B cell (primary cell): ENCODE measurements around the gene MS4A5.

ENCODE experiments used
- EZH2 ChIP-seq: IDR thresholded peaks from 2 replicates; pipeline ENCODE4 v1.6.1; 2012; ENCODE audit warnings: borderline replicate concordance, low read depth, mild to moderate bottlenecking, moderate library complexity, low read length; ENCODE audit not compliant: insufficient read depth, poor library complexity, severe bottlenecking
- TF ChIP-seq, protein P1 (sequence below): fragments of 200-600 bp; IDR thresholded peaks from one replicate; pipeline ENCODE4 v1.8.0; 2022; ENCODE audit warnings: antibody characterized with exemption, mild to moderate bottlenecking

- TF ChIP-seq, protein P1, sequence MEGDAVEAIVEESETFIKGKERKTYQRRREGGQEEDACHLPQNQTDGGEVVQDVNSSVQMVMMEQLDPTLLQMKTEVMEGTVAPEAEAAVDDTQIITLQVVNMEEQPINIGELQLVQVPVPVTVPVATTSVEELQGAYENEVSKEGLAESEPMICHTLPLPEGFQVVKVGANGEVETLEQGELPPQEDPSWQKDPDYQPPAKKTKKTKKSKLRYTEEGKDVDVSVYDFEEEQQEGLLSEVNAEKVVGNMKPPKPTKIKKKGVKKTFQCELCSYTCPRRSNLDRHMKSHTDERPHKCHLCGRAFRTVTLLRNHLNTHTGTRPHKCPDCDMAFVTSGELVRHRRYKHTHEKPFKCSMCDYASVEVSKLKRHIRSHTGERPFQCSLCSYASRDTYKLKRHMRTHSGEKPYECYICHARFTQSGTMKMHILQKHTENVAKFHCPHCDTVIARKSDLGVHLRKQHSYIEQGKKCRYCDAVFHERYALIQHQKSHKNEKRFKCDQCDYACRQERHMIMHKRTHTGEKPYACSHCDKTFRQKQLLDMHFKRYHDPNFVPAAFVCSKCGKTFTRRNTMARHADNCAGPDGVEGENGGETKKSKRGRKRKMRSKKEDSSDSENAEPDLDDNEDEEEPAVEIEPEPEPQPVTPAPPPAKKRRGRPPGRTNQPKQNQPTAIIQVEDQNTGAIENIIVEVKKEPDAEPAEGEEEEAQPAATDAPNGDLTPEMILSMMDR = no peak
- TF ChIP-seq EZH2 = no peak
Measured at GRCh38 chr11:60394666-60395380, 34.5 kb upstream of the MS4A5 start.
